RWPE1 (cell line): ENCODE measurements around the gene PLA2G4E.

Source experiments
- CTCF ChIA-PET: fragments of 350-600 bp; sonication (Branson Sonifier 250); formaldehyde crosslinking; extraction: SDS; loops from one replicate; lab custom pipeline; 2021; lab: Yijun Ruan, JAX
- POLR2A ChIA-PET: fragments of 400-600 bp; formaldehyde crosslinking; extraction: SDS; loops from one replicate; lab custom pipeline; 2020; ENCODE audit warnings: antibody characterized with exemption; ENCODE audit not compliant: low non-redundant PET; lab: Yijun Ruan, JAX
- DNase-seq: peaks from one replicate; pipeline ENCODE4 v3.0.0; 2012; ENCODE audit warnings: low spot score
- H3K27ac ChIP-seq: fragments of 450-650 bp; 2 replicates; pipeline ENCODE4 v1.5.1; 2017
- TF ChIP-seq, protein P1 (sequence below): fragments of 450-650 bp; conservative IDR thresholded peaks from 2 replicates; pipeline ENCODE4 v1.5.1; 2017; ENCODE audit warnings: low read depth, mild to moderate bottlenecking

The PLA2G4E gene

DNA sequence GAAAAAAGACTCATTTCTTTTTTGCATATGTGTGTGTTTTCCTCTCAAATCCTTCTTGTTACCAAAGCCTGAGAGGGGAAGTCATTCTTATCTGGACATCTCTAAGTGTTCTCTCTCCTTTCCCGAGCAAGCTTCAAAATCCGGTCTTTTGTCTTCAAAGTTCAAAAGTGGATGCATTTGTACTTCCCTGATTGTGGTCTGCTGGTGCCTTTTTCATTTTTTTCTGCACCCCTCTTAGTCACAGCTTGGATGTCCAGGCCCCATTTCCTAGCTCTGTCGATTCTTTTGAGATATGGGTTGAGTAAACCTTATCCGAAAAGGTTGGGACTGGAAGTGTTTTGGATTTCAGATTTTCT, 83.3 kb downstream of the PLA2G4E start:
- ChIA-PET CTCF (no interaction called here), POLR2A (no interaction called here)
- H3K27ac ChIP-seq, result no peak overlapping the region
- no peak for DNase-seq
- TF ChIP-seq, protein P1, sequence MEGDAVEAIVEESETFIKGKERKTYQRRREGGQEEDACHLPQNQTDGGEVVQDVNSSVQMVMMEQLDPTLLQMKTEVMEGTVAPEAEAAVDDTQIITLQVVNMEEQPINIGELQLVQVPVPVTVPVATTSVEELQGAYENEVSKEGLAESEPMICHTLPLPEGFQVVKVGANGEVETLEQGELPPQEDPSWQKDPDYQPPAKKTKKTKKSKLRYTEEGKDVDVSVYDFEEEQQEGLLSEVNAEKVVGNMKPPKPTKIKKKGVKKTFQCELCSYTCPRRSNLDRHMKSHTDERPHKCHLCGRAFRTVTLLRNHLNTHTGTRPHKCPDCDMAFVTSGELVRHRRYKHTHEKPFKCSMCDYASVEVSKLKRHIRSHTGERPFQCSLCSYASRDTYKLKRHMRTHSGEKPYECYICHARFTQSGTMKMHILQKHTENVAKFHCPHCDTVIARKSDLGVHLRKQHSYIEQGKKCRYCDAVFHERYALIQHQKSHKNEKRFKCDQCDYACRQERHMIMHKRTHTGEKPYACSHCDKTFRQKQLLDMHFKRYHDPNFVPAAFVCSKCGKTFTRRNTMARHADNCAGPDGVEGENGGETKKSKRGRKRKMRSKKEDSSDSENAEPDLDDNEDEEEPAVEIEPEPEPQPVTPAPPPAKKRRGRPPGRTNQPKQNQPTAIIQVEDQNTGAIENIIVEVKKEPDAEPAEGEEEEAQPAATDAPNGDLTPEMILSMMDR, result no peak

DNA sequence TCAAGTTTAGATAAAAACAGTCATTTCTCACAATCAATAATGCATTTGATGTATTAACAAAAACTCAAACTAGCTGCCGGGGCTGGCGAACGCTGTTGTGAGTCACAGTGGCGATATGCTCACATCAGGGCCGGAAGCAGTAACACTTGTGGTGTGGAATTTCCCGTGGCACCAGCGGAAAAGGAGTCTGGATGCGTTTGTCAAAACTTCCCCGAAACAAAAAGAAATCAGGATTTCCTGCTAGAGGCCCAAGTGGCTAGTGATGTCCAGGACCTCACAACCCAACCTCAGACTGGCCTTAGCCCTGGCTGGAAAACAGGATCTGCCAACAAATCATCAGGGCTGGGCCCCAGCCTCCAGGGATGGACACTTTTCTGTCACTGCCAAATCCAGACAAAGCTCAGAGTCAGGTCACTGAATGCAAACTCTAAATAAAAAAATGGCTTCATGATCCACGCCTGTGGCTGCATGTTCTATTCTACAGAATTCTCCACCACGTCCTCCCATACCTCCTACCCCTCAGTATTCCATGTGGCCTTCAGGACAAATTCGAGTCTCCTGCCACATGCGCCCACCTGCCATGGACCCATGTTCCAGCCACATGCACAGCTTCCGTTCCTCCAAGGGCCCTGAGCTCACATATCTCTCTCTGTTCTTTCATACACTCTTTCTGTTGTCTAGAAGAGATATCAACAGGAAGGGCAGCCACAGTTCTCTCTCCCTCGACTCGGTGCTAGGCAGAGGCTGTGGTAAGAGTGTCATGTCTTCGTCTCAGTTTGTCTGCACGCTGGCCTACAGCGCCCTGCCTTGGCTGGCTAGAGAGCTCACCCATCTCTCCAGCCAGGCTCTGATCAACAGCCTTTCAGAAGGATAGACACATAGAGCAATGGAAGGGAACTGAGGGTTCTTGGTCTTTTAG, 83.9 kb downstream of the PLA2G4E start:
- peak overlapping the region; percentile 19 for H3K27ac ChIP-seq
- POLR2A ChIA-PET, result no interaction called here
- CTCF ChIA-PET, result no interaction called here
- TF ChIP-seq, protein P1, result no peak
- no peak for DNase-seq

DNA sequence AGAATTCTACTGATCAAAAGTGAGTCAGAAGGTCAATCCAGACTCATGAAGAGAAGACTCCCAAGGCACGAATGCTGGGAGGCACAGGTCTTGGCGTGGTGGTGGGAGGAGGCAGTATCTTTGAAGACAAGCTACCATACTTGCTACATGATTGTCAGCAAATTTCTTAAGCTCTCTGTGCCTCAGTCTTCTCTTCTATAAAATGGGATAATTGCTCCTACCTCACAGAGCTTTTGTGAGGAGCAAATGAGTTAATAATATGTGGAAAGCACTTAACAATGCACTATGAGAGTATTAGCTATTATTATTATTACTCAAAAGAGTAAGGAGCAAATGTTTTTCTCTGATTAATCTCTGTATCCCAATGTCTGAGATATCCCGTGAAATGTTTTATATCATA, 84.7 kb downstream of the PLA2G4E start:
- TF ChIP-seq, protein P1, result no peak

DNA sequence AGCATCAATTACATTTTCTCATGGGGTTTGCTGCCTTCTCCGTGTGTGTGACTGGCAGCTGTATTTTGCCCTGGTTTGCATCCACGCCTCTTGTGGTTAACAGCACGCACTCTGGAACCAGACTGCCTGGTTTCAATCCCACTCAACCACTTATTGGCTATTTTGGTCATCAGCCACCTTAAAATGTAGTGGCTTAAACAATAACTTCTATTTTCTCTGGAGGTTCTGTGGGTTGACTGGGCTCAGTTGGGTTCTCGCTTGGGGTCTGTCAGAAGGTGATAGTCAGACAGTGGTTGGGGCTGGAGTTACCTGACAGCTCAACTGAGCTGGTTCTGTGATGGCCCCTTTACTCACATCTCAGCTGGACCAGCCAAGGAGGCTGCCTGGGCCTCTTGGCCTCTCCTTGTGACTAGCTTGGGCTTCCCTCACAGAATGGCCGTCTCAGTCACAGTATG, 85.2 kb downstream of the PLA2G4E start:
- peak overlapping the region; percentile 85 for H3K27ac ChIP-seq
- TF ChIP-seq, protein P1, result no peak
- ChIA-PET POLR2A (no interaction called here), CTCF (interaction anchor here (0.6 kb wide), 1 partner anchor 249 kb away, joined by 3 read pairs; no protein-coding TSS in a partner anchor)
- DNase-seq, result no peak

More for the DNA sequence above, 84.7 kb downstream of the PLA2G4E start:
- DNase-seq, result no peak
- ChIA-PET POLR2A (no interaction called here), CTCF (no interaction called here)
- no peak overlapping the region for H3K27ac ChIP-seq

DNA sequence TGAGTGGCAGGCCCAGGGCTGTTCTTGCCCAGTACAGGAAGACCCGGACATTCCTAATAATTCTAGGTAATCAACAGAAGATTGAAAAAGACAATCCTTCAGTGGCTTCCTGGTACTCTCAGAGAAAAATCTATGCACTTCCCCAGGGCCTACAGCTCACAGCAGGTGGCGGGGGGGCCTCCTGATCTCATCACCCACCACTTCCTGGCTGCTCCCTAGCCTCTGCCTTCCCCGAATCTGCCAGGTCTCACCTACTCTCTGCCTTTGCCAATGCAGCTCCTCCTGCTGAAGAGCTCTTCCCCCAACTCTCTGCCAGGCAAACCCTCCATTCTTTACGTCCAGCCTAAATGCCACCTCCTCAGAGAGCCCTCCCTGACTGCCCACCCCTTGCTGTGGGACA, 86.0 kb downstream of the PLA2G4E start:
- CTCF ChIA-PET, result interaction anchor here (0.6 kb wide), 1 partner anchor 250 kb away, joined by 3 read pairs; no protein-coding TSS in a partner anchor
- POLR2A ChIA-PET, result no interaction called here
- H3K27ac ChIP-seq, result peak overlapping the region; percentile 85
- peak; percentile 58 for DNase-seq
- TF ChIP-seq, protein P1, result no peak

DNA sequence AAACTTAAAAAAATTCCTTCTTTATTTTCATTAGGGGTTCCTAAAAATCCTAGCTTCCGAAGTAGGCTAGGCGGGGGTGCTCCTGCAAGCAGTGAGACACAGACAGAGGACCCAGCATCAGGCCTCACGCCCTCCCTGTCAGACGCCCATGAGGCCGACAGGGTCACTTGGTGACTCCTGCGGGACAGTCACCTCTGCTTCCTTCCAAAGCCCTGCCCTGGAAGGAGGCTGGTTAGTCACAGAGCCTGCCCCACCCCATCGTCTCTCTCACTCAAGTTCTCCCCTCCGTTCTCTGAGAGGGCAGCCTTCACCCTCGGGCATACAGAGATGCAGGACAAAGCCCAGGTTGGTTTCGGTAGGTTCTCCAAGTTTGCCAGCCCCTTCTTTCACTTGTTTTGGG, 87.1 kb downstream of the PLA2G4E start:
- POLR2A ChIA-PET, result no interaction called here
- TF ChIP-seq, protein P1, result no peak
- DNase-seq, result peak; percentile 57
- peak overlapping the region; percentile 85 for H3K27ac ChIP-seq
- CTCF ChIA-PET, result interaction anchor here (0.5 to 0.7 kb wide), 3 partner anchors 44 to 624 kb away, joined by 3 read pairs; no protein-coding TSS in a partner anchor
